ENCODE measurements around the gene PDS5B. TPM values are rescaled to one million over a fixed set of nuclear protein-coding genes. Genes with fewer than 3 reads are reported as not detected.

PDS5B gene
- total and polyA plus RNA-seq, 9 of the 15 experiments (the other 6 are each of a cell fraction or from before 2014, with no cell fraction given) = 6.2 to 23.7 (median 13.1) TPM

DNA sequence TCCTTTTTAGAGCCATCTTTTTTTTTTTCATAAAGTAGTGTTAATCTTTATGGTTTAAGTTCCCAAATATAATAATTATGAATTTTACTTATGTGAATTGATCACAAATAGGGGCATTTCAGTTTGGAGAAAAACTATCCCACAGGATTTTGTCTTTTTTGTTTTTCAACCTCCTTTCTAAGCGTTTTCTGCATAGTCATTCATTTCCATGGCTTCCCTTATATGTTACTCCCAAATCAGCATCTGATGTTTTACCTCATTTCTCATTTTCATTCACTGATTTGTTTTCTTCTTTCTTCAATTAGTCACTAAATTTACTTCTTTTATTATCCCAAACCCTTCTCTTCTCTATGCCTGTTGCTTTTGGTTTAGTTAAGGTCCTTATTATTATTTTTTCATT lies 24.7 kb downstream of the PDS5B start (continued):
- TF ChIP-seq, protein P1, sequence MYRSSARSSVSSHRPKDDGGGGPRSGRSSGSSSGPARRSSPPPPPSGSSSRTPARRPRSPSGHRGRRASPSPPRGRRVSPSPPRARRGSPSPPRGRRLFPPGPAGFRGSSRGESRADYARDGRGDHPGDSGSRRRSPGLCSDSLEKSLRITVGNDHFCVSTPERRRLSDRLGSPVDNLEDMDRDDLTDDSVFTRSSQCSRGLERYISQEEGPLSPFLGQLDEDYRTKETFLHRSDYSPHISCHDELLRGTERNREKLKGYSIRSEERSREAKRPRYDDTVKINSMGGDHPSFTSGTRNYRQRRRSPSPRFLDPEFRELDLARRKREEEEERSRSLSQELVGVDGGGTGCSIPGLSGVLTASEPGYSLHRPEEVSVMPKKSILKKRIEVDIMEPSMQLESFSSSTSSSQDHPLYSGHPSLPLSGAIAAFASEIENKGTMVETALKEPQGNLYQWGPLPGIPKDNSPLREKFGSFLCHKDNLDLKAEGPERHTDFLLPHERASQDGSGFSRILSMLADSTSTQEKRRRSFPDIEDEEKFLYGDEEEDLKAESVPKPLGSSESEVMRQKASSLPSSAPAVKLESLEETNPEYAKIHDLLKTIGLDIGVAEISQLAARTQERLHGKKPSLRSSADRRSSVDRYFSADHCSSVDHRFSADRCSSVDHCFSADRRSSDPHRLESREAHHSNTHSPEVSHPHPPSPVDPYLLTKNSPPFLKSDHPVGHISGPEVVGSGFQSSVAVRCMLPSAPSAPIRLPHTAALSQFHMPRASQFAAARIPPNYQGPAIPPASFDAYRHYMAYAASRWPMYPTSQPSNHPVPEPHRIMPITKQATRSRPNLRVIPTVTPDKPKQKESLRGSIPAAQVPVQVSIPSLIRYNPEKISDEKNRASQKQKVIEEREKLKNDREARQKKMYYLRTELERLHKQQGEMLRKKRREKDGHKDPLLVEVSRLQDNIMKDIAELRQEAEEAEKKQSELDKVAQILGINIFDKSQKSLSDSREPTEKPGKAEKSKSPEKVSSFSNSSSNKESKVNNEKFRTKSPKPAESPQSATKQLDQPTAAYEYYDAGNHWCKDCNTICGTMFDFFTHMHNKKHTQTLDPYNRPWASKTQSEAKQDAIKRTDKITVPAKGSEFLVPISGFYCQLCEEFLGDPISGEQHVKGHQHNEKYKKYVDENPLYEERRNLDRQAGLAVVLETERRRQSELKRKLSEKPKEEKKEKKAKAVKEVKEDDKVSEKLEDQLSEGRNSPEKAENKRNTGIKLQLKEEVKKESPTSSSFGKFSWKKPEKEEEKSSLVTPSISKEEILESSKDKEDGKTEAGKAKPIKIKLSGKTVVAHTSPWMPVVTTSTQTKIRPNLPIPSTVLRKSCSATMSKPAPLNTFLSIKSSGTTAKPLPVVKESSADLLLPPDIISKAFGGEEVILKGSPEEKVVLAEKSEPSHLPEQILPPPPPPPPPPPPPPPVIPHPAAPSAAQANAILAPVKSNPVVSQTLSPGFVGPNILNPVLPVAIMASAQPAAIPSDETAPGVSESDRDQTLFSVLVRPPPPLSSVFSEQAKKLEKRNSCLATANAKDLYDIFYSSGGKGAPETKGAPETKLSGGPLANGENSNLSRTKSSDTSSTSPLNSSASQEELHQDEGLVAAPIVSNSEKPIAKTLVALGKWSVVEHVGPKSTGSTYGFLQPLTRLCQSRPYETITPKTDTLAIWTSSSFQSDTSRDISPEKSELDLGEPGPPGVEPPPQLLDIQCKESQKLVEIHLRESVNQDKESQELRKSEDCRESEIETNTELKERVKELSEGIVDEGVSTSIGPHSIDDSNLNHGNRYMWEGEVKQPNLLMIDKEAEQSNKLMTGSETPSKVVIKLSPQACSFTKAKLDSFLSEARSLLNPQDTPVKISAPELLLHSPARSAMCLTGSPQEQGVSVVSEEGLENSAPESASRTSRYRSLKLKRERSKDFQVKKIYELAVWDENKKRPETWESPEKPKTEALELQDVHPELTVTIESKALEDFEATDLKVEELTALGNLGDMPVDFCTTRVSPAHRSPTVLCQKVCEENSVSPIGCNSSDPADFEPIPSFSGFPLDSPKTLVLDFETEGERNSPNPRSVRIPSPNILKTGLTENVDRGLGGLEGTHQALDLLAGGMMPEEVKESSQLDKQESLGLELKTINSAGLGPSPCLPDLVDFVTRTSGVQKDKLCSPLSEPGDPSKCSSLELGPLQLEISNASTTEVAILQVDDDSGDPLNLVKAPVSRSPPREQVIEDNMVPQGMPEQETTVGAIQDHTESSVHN (IDR thresholded peaks at IDR 0.05; ENCODE audit: borderline replicate concordance in 1 of 2, low read depth in 1 of 2) = no peak
